NB4 (cell line): ENCODE measurements around the gene MAPRE3.

Source experiments
- MYC ChIP-seq: IDR thresholded peaks from 2 replicates; pipeline ENCODE4 v1.6.1; 2011; ENCODE audit warnings: low read depth, low read length
- POLR2A ChIP-seq: IDR thresholded peaks from 2 replicates; pipeline ENCODE4 v1.6.1; 2011; ENCODE audit warnings: mild to moderate bottlenecking; ENCODE audit not compliant: insufficient read length; ENCODE audit errors: extremely low read depth
- TF ChIP-seq, protein P1 (sequence below): IDR thresholded peaks from one replicate; pipeline ENCODE4 v1.5.1; 2012; ENCODE audit warnings: low read depth, low read length

- no peak for TF ChIP-seq MYC
- no peak for TF ChIP-seq POLR2A
- TF ChIP-seq, protein P1, sequence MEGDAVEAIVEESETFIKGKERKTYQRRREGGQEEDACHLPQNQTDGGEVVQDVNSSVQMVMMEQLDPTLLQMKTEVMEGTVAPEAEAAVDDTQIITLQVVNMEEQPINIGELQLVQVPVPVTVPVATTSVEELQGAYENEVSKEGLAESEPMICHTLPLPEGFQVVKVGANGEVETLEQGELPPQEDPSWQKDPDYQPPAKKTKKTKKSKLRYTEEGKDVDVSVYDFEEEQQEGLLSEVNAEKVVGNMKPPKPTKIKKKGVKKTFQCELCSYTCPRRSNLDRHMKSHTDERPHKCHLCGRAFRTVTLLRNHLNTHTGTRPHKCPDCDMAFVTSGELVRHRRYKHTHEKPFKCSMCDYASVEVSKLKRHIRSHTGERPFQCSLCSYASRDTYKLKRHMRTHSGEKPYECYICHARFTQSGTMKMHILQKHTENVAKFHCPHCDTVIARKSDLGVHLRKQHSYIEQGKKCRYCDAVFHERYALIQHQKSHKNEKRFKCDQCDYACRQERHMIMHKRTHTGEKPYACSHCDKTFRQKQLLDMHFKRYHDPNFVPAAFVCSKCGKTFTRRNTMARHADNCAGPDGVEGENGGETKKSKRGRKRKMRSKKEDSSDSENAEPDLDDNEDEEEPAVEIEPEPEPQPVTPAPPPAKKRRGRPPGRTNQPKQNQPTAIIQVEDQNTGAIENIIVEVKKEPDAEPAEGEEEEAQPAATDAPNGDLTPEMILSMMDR: no peak
These were observed 23.3 kb upstream of the MAPRE3 start for GRCh38 chr2:26946841-26947784.
